Inflammatory macrophage treated with lipopolysaccharide for 4 hours (primary cell): ENCODE measurements around the gene TRIM65.
A peak's percentile ranks its signal among the peaks of the same experiment; 100 is the strongest.

Experiments used
- DNase-seq: peaks from one replicate; pipeline ENCODE4 v3.0.0-alpha.2; 2020

Gene TRIM65, protein sequence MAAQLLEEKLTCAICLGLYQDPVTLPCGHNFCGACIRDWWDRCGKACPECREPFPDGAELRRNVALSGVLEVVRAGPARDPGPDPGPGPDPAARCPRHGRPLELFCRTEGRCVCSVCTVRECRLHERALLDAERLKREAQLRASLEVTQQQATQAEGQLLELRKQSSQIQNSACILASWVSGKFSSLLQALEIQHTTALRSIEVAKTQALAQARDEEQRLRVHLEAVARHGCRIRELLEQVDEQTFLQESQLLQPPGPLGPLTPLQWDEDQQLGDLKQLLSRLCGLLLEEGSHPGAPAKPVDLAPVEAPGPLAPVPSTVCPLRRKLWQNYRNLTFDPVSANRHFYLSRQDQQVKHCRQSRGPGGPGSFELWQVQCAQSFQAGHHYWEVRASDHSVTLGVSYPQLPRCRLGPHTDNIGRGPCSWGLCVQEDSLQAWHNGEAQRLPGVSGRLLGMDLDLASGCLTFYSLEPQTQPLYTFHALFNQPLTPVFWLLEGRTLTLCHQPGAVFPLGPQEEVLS

DNA sequence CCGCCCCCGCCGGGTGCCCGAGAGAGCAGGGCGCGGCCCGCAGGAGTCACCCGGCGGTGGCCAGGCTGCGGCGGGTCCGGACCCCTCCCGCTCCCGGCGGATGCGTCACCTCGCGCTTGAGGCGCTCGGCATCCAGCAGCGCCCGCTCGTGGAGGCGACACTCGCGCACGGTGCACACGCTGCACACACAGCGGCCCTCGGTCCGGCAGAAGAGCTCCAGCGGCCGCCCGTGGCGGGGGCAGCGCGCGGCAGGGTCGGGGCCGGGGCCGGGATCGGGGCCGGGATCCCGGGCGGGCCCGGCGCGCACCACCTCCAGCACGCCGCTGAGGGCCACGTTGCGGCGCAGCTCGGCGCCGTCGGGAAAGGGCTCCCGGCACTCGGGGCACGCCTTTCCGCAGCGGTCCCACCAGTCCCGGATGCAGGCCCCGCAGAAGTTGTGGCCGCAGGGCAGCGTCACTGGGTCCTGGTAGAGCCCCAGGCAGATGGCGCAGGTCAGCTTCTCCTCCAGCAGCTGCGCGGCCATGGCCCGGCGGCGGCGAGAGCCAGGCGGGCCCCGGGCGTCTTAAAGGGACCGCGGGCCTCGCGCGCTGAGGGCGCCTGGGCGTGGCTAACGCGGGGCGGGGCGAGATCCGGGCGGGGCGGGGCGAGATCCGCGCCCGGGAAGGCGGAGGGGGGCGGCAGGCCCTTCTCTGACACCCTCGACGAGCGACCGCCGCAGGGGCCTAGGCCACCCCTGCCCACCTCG, at the start of gene TRIM65:
Gene TRIM65, minus strand, starts transcription at position 537 of the 745 bp plus-strand sequence. Its CDS starts 14 bp downstream, at position 523.
- DNase-seq, result peak; percentile 87

DNA sequence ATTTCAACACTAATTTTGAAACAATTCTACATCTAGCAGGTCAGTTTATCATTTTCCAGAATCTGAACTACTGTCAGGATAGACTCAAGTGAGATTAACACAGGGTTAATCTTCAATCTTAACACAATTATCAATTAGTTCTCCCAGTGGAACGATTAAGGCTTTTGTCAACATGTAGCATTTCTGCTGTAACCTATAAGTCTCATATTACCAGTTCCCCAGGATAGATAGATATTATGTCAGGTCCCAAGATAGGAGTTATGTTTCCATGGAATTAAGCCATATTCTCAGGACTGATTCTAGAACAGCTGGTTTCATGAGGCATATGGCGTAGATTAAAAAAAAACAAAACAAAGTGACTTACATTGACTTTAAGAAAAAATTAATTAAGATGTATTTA, 48.5 kb upstream of the TRIM65 start:
- DNase-seq, result no peak

DNA sequence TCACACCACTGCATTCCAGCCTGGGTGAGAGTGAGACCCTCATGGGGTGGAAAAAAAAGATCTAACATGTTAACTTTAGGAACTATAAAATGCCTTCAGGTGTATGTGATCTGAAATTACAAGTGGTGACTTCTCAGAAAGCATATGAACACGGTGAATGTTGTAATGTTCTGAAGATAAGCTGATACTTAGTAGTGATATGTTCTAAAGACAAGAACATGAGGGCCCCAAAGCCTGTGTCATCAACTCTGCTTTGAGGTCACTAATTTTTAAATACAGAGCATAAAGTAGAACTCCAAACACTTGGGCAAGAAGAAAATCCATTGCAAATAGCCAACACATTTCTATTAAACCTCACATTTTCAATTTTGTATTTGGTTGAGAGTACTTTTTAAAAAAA, 46.7 kb upstream of the TRIM65 start:
- no peak for DNase-seq

DNA sequence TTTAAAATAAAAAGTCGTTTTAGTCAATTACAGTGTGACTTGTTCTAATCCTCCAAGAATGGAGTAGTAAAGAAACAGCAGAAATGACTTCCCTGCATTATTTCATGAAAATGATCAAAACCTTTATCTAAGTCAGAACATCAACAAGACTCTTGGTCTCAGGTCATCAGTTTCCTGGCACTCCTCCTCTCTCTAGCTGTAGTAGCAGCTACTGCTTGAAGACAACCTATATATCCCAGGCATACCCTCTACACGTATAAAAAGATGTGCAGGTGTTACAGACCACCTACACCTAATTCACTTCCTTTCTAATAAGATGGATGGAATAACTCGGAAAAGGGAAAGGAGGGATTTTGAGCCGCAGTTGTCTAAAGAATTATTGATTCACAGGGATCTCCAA, 45.7 kb upstream of the TRIM65 start:
- no peak for DNase-seq

DNA sequence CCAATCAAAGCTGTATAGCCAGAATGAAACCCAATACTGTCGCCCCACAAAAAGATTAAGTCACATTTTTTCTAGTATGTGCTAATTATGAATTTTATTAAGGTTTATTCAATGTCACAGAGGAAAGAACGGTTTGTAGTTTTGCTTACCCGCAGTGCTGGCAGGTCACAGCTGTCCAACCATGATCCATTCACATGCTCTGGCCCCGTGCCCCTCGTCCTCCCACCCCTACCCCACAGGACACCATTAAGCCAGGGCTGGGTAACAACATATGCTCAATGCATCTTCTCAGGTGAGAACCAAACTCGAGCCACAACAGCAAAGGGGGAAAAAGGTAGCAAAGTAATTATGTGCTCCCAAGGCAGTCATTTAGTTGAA, 44.7 kb upstream of the TRIM65 start:
- DNase-seq, result no peak

DNA sequence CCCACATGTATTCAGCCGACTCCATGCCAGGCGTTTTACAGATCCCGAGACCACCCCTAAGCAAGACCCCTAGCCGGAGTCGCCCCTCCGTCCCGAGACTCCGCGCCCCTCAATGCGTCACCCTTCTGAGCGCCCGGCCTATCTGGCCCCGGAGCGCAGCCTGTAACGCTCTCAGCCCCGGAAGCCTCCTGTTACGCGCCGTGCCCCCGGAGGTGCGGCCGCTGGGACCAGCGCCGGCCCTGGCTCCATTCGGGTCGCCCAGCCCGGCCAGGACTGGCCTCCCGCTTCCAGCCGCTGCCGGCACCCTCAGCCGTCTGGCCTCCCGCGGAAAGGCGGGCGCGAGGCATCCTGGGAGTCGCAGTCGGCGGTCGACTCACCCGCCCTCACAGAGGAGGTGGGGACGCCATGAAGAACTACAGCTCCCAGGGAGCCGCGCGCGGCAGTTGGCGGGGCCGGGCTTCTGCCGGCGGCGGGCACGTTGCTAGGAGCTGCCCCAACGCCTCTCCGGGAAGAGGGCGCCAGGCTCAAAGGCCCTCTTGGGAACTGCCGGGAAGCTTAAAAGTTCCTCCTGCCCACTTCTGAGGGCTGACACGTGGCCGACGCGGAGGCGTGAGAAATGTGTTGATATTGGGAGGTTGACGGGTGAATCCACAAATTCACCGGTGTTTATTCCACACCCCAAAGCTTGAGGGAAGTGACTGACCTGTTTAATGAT, 44.1 kb upstream of the TRIM65 start, which contains the start of gene FBF1:
Gene FBF1, minus strand, starts transcription at position 316 of the 715 bp plus-strand sequence. CDS start 2,893 bp downstream, outside the sequence.
- DNase-seq, result peak; percentile 94

DNA sequence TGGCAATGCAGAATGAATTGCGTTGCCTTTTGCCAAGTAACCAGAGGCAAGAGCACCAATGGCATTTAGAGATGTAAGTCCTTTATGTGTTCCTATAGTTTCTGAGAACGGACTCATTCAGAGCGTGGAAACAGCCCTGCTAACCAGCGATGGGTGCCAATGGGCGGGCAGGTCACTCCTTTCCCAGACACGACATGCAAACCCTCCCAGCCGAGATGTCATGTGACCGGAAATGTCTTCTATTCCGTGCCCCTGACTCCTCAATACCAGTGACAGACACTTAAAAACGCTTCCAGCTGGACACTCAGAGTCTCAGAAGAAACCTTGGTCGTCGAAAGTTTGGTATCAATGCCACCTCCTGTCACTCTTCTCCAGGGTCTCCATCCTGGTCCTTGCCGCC, 40.9 kb upstream of the TRIM65 start:
- no peak for DNase-seq

DNA sequence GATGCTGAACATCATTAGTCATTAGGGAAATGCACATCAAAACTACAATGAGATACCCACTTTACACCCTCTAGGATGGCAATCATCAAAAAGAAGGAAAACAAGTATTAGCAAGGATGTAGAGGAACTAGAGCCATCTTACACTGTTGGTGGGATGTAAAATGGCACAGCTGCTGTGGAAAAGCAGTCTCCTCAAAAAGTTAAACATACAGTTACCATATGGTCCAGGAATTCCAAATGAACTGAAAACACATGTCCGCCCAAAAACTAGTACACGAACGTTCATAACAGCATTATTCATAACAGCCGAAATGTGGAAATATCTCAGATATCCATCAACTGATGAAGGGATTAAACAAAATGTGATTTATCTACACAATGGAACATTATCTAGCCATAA, 37.1 kb upstream of the TRIM65 start:
- no peak for DNase-seq

DNA sequence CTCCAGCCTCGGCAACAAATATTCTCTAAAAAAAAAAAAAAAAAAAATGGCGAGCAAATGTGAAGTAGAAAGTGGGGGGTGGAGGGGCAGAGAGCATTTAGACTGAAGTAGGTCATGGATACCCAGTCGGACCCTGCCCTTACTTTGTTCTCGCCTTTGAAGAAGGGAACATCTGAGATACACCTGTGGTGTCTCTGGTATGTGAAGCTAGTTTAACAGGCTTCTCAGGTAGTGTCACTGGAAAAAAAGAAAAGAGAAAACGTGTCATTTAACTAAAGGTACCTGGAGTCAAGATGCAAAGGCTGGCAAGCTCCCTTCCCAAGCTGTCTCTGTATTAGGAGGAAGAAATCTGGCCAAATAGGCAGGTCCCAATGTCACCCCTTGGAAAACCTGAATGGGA, 36.1 kb upstream of the TRIM65 start:
- DNase-seq, result no peak

DNA sequence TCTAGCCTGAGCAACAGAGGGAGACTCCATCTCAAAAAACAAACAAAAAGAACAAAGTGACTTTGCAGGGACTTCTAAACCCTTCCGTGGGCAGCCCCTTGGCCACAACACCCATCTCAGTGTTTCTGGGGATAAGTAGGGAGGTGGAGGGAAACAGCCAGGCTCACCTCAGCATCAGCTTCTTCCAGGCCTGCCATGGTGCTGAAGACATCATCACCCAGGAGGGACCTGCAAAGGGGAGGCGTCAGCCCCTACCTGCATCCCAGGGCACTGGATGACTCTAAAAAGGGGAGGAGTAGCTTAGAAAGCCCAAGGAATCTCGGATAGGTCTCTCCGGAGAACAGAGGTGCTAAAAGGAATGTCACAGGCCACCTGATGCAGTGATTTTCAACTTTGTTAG, 34.3 kb upstream of the TRIM65 start:
- no peak for DNase-seq

DNA sequence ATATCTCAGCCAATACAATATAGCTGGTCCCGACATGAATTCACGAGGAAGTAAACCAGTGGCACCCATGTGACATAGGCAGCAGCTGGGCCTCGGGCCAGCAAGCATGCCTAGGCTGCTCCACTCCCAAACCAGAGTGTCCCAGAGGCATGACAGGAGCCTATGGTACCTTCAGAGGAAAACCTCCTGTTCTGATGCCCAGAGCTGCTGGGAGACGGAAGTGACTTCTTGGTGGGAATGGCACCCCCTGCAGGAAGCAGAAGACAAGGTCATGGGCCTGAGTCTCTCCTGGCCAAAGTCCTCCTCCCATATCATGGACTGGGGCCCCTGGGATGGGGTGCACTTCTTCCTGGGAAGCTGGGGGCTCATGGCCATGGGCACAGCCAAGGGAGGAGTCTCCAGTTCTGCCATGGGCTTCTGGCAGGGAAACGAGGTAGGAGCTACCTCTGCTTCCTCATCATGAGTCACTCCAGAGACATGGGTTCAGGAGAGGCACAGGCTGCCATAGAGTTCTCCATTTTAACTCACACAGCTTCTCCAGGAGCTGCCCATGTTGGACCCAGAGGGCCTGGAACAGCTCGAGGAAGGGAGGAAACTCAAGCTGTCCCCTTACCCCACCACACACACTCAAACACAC, 30.7 kb upstream of the TRIM65 start:
- DNase-seq, result peak; percentile 46

DNA sequence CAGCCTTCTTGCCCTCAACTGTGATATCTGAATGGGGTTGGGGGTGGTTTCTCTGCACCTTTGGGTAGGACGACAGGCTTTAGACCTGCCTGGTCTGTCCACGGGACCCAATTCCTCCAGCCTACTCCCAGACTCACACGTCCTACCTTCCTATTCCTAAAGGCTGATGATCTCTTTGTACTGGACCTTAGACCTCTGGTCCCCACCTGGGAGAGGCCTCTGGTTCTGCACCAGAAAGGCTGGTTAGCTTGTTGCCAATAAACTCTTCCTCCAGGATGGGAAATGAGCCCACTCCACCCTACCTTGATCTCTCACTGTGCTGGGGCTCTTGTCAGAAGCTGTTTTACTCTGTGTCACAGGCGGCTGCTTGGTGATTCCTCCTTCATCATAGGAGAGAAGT, 29.7 kb upstream of the TRIM65 start:
- DNase-seq, result no peak

DNA sequence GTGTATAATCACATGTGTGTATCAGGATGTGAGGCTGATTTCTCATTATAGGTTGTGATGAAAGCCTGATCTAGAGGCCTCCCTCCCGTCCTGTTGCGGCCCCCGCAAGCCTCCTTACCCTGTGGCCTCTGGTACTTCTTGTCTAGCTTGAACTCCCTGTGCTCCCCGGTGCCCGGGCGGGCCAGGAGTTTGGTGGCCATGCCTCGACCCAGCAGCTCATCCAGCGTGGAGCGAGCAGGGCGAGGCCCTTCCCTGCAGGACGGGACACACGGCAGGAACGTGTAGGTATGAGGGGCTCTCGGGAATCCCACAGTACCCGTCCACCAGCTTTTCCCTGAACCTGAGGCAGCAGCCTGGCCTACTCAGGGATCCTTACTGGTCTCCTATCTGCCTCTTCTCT, 29.2 kb upstream of the TRIM65 start:
- DNase-seq, result no peak

DNA sequence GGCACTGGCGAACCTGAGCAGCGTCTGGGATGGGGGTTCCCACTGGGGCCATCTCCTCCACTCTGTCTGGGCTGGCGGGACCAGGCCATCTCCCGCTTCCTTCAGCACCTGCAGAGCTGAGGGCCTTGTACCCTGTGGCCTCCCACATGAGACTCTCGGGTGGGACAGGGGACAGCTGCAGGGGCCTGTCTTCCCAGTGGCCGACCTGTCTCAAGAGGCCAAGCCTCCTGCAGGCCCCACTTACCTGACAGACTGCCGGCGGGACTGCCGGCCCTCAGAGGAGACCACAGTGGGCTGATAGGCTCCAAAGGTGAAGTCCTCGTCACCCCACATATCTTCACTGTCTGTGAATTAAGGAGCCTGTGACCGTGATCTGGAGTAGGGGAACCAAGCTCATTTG, 28.4 kb upstream of the TRIM65 start:
- no peak for DNase-seq

DNA sequence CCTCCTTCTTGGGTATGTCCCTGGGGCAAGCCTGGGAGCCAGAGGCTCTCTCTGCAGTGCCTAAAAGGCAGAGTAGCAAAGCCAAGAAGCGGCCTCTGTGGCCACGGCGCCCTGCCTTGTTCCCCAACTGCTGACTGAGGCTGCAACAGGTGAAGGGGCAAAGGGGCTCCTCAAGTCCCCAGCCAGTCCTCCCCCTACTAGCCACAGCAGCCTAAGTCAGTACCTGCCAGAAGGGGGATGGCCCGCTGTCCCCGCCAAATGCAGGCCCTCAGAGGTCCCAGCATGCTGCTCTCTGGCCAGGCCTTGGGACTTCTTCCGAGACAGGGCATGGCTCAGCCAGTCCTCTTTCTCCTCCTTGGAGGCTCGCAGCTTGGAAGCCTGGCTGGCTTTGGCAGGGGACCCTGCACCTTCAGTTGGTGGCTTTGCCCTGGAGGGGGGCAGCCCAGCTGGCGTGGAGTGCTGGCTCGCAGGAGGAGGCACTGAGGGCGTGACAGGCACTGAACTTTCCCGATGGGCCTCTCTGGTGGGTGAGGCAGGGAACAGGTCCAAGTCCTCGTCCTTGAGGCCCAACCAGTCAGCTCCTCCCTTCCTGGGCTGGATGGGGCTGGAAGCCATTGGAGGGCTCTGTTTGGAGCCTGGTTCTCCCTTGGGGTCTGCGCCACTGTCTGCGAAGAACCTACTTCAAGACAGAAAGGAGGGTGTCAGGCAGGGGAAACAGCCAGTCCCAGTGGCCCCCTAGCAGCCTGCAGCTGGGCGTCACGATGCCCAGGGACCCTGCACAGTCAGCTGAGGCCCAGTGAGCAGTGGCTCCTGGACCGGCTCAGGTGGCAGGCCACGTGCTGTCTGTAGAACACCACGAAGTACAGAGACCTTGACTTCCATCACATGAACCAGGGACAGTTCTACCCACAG, 26.5 kb upstream of the TRIM65 start:
- no peak for DNase-seq

DNA sequence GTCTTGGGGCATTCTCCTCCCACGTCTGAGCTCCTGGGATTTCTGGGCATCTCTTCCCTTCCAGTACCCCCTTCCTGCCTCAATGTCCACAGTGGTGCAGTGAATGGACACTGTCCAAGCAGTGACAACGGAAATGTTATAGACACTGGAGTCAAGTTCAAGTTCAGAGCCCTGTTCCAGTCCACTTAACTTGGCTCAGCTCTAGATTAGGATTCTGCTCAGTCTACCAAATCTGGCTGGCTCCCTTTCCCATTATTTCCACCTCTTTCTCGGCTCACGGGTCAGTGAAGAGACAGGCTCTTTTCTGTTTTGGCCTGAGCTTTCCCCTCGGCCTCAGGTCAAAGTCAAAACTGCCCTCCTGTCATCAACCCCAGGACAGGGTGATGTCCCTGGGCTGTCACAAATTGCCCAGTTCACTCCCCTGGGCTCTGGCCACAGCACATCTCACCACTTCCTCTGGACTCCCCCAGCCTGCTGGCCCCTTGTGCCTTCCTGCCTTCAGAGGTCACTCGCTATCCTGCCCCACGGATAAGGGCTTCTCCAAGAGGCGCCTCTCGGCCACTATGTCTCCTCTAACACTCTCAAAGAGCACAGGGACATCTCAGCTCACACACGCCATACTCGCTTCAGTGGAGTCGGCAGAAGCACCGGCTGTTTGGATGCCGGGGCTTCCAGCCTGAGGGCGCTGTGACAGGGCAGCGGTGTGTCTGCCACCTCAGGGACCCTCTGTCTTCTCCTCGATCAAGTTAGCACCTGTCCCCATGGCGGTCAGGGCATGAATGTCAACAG, 25.6 kb upstream of the TRIM65 start:
- no peak for DNase-seq

DNA sequence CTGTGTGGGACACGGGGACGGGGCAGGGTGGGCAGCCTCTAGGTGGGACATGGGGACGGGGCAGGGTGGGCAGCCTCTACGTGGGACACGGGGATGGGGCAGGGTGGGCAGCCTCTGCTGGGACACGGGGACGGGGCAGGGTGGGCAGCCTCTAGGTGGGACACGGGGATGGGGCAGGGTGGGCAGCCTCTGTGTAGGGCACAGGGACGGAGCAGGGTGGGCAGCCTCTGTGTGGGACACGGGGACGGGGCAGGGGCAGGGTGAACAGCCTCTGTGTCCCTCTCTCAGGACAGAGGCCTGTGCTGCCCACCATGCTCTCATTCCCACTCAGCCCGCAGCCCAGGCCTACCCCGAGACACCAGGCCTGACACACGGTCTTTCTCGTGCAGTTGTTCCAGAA, 24.8 kb upstream of the TRIM65 start:
- DNase-seq, result no peak

DNA sequence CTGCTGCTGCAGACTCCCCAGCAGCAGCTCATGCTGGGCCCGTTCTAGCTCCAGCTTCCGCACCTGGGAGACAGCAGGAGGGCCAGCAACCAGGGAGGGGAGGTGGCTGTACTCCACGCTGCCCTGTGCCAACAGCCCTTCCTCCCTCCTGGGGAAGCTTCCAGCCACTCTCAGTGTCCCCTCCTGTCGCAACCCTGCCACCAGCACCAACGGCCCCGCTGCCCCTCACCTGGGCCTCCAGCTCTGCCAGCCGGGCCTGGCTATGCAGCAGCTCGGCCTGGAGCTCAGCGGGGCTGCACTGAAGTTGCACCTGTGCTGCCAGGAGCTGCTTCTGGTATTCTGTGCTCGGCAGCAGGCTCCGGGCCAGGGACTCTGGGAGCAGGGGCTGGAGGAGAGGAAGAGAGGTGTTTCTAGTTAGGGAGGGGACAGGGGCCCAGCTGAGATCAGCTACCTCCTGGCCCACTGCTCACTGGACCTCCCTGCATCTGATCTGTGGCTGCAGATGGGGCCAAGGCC, 23.4 kb upstream of the TRIM65 start:
- DNase-seq, result no peak

DNA sequence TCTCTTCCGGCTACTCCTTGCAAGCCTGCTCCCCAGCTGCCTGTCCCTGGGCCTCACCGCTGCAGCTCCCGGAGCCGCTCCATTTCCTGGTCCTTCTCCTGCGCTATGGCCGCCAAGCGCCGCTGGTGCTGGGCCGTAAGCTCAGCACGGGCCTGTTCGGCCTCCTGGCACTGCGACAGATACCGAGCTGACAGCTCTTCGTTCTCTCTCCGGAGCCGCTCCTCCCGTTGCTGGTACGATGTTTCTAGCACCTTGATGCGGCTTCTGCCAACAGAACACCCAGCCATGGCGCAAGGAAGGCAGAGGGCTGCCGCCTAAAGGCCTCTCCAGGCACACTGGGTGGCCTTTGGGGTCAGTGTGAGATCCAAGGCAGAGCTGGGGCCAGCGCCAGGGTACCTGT, 22.9 kb upstream of the TRIM65 start:
- DNase-seq, result no peak

DNA sequence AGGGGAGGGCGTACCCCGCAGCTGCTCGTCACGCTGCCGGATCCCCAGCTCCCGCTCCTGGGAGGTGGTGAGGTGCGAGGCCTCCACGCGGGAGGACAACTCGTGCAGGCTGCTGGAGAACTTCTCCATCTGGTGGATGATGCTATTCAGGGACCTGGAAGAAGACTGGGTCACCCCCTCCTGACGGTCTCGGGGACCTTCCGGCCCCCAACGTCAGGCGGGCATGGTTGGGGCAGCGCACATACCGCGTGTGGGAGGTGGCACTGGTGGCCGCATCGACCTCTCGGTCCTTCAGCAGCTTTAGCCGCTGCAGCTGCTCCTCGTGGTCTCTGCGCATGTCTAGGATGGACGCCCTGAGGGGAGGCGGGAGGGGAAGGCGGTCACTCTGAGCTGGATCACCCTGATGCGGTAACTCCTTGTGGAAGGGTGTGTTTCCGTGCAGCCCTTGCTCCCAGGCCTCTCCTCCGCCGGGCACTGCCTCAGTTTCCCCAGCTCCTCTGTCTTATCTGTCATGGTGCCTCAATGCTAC, 21.2 kb upstream of the TRIM65 start:
- DNase-seq, result no peak
